Activated CD8-positive, alpha-beta memory T cell treated with anti-CD3 and anti-CD28 coated beads, Interleukin-2, amount 10 ng/mL, durations not matched to agents 7 days and 5 days (primary cell): ENCODE results near the gene SIL1. TPM values are rescaled to one million over a fixed set of nuclear protein-coding genes. Genes with fewer than 3 reads are reported as not detected.

Source experiments
- ATAC-seq: fragments of 150-1000 bp; cut with Tn5 transposase; one replicate; pipeline ENCODE4 v1.10.0; 2021; ENCODE audit warnings: moderate library complexity
- CTCF ChIA-PET: fragments of 350-600 bp; sonication (Branson Sonifier 250); formaldehyde crosslinking; loops from one replicate; lab custom pipeline; 2021; ENCODE audit warnings: antibody characterized with exemption; lab: Charles Lee
- DNase-seq: peaks from one replicate; pipeline ENCODE4 v3.0.0-alpha.2; 2020
- H3K27ac Mint-ChIP-seq: one replicate; pipeline ENCODE4 v1.8.0; 2021; ENCODE audit warnings: mild to moderate bottlenecking, mixed read lengths
- H3K27me3 Mint-ChIP-seq: one replicate; pipeline ENCODE4 v1.8.0; 2021; ENCODE audit warnings: mixed read lengths
- H3K36me3 Mint-ChIP-seq: one replicate; pipeline ENCODE4 v1.8.0; 2021; ENCODE audit warnings: mild to moderate bottlenecking, mixed read lengths
- H3K4me1 Mint-ChIP-seq: one replicate; pipeline ENCODE4 v1.8.0; 2021; ENCODE audit warnings: mixed read lengths
- H3K4me3 Mint-ChIP-seq: one replicate; pipeline ENCODE4 v1.8.0; 2021; ENCODE audit warnings: mild to moderate bottlenecking, moderate library complexity, mixed read lengths
- H3K9me3 Mint-ChIP-seq: one replicate; pipeline ENCODE4 v1.8.0; 2022; ENCODE audit warnings: low read depth, mixed read lengths
- total RNA-seq, 2 experiments: library from RNA; stranded (reverse); gene quantifications; one replicate each; pipeline ENCODE4 v1.2.3, GENCODE V29; 2021

The SIL1 gene
- total RNA-seq, 2 experiments from 2014 or later, result 23.9 to 24.5 TPM

- peaks cover 12% of the 10 kb centered on the region for H3K4me1 Mint-ChIP-seq
Observed at GRCh38 chr5:138950421-138951031, 247.6 kb downstream of the SIL1 start.

DNA sequence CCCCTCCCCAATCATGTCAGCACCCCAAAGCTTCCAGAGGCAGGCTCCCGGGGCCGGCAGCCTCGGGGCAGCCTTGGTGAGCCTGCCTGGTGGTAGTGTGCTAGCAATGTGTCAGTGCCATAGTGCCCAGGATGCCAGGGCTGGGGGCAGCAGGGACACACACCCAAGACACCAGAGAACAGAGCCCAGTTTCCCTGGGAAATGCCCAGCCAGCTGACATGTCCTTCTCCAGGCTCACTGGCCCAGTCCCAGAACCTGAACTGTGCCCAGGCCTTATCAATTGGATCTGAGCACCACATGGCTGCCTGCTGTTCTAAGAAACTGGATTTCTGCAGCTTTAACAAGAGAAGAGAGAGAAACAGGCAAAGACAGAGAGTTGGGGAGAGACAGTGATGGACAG, 248.2 kb downstream of the SIL1 start:
- Mint-ChIP-seq H3K36me3 (no peaks in the 10 kb centered on the region), H3K9me3 (no peaks in the 10 kb centered on the region), H3K4me3 (no peak overlapping the region), H3K4me1 (peaks cover 12% of the 10 kb centered on the region), H3K27me3 (no peaks in the 10 kb centered on the region), H3K27ac (no peak overlapping the region)
- CTCF ChIA-PET, result no interaction called here
- ATAC-seq (no peak), DNase-seq (no peak)

More at GRCh38 chr5:138950421-138951031, 247.6 kb downstream of the SIL1 start:
- DNase-seq, result no peak
- Mint-ChIP-seq H3K36me3 (no peaks in the 10 kb centered on the region), H3K27me3 (no peaks in the 10 kb centered on the region), H3K9me3 (no peaks in the 10 kb centered on the region), H3K4me3 (no peak overlapping the region), H3K27ac (no peak overlapping the region)
- CTCF ChIA-PET, result no interaction called here
- ATAC-seq, result no peak

DNA sequence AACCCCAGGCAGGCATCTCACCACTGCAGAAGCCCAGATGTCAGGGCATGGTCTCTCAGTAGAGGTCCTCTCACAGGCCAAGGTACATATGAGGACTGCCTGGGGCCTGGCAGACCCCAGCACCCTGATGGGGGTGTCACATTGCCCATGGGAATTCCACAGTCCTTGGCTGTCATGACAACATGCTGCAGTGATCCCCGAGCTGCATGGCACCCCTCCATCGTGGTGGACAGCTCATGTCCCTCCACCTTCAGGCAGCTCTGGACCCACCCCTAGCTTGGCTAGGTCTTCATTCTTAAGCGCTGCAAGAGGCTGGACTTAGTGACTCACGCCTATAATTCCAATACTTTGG, 249.0 kb downstream of the SIL1 start:
- ATAC-seq, result no peak
- no peaks in the 10 kb centered on the region for H3K9me3 Mint-ChIP-seq
- H3K27me3 Mint-ChIP-seq, result no peaks in the 10 kb centered on the region
- CTCF ChIA-PET, result no interaction called here
- no peak overlapping the region for H3K27ac Mint-ChIP-seq
- H3K36me3 Mint-ChIP-seq, result no peaks in the 10 kb centered on the region
- no peak overlapping the region for H3K4me3 Mint-ChIP-seq
- H3K4me1 Mint-ChIP-seq, result peaks cover 12% of the 10 kb centered on the region
- DNase-seq, result no peak

- H3K27ac Mint-ChIP-seq, result no peak overlapping the region
- no peak for DNase-seq
- H3K4me1 Mint-ChIP-seq, result peaks cover 11% of the 10 kb centered on the region
- no peak for ATAC-seq
- CTCF ChIA-PET, result no interaction called here
- no peaks in the 10 kb centered on the region for H3K36me3 Mint-ChIP-seq
- H3K27me3 Mint-ChIP-seq, result no peaks in the 10 kb centered on the region
- no peak overlapping the region for H3K4me3 Mint-ChIP-seq
- no peaks in the 10 kb centered on the region for H3K9me3 Mint-ChIP-seq
Observed at GRCh38 chr5:138948471-138949222, 249.5 kb downstream of the SIL1 start.

DNA sequence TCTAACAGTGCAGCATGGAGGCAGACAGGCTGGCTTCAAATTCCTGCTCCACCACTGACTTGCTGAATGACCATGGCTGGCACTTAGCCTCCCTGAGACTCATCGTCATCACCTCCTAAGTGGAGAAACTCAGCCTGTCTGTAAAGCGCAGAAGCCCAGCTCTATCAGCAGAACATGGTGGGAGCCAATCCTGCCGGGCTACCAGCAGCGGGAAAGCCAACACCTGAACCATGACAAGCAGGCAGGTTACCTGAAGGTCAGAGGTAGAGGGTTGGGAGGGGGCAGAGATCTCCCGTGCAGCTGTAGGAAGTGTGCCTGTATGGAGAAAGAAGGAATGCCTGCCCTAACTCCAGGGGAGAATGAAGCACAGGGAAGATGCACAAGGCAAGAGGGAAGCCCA, 250.4 kb downstream of the SIL1 start:
- H3K4me3 Mint-ChIP-seq, result no peak overlapping the region
- DNase-seq (no peak), ATAC-seq (no peak)
- H3K4me1 Mint-ChIP-seq, result peaks cover 3% of the 10 kb centered on the region
- H3K27me3 Mint-ChIP-seq, result no peaks in the 10 kb centered on the region
- H3K27ac Mint-ChIP-seq, result no peak overlapping the region
- CTCF ChIA-PET, result no interaction called here
- no peaks in the 10 kb centered on the region for H3K9me3 Mint-ChIP-seq
- H3K36me3 Mint-ChIP-seq, result no peaks in the 10 kb centered on the region

GRCh38 chr5:138946831-138947560, 251.2 kb downstream of the SIL1 start:
- H3K36me3 Mint-ChIP-seq, result no peaks in the 10 kb centered on the region
- no peak for ATAC-seq
- no peaks in the 10 kb centered on the region for H3K27me3 Mint-ChIP-seq
- CTCF ChIA-PET, result no interaction called here
- no peak overlapping the region for H3K27ac Mint-ChIP-seq
- H3K9me3 Mint-ChIP-seq, result no peaks in the 10 kb centered on the region
- H3K4me1 Mint-ChIP-seq, result no peaks in the 10 kb centered on the region
- DNase-seq, result no peak
- no peak overlapping the region for H3K4me3 Mint-ChIP-seq

DNA sequence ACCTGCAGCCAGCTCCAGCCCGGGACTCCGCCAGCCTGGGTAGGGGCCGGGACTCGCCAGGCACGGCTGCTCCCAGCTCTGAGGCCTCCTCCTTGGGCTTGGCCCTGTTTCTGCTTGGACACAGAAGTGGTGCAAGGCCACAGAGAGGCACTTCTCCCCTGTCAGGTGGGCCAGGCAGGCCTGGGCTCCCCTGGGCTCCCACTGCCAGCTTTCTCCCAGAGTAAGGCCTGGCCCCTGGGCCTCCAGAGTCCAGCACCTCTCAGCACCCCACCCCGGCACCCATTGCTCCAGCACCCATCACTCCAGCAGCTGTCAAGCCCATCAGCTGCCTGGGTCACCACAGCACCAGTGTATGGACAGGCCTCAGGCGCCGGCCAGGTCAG, 251.9 kb downstream of the SIL1 start:
- Mint-ChIP-seq H3K27me3 (no peaks in the 10 kb centered on the region), H3K4me3 (no peak overlapping the region), H3K9me3 (no peaks in the 10 kb centered on the region), H3K4me1 (no peaks in the 10 kb centered on the region), H3K36me3 (no peaks in the 10 kb centered on the region), H3K27ac (no peak overlapping the region)
- CTCF ChIA-PET, result no interaction called here
- ATAC-seq (no peak), DNase-seq (no peak)

- Mint-ChIP-seq H3K36me3 (peaks cover 4% of the 10 kb centered on the region), H3K4me1 (peaks cover 3% of the 10 kb centered on the region), H3K4me3 (no peak overlapping the region), H3K27ac (peak overlapping the region; percentile 21), H3K27me3 (no peaks in the 10 kb centered on the region), H3K9me3 (no peaks in the 10 kb centered on the region)
- ATAC-seq (no peak), DNase-seq (no peak)
- CTCF ChIA-PET, result interaction anchor here (0.6 kb wide), 1 partner anchor 366 kb away, joined by 3 read pairs; no protein-coding TSS in a partner anchor
Observed at GRCh38 chr5:138945421-138946240, 252.5 kb downstream of the SIL1 start.

DNA sequence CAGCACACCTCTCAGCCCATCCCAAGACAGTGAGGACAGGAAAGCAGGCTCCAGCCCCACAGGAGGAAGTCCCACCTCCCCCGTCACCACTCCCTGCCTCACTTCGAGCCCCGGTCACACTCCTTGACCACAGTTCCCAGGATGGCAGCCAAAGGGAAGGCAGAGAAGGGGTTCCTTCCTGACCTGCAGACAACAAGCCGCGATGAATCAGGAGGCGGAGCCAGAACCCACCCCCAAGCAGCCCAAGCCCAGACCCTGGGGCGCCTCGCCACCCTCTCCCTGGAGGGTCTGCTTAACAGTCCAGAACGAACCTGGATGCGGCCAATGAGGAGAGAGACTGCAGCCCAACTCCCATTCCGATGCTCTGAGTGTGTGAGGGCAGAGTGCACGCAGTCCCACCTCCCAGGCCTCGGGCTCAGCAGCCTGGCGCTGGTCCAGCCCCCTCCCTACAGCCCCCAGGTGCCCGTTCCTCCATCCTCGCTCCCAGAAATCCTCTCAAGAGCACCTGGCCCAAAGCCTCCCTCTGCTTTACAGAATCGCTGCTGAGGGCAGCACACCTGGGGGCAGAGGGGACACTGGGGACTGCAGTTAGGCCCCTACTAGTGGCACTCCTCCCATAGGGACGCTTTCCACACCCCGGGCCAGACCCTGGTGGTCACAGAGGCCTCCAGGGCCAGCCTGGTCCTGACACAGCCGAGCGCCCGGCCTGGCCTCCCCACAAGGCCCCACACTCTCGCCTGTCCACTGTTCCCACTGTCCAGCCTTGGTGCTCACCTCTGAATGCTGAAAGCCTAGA, 253.4 kb downstream of the SIL1 start:
- CTCF ChIA-PET, result no interaction called here
- Mint-ChIP-seq H3K27me3 (no peaks in the 10 kb centered on the region), H3K9me3 (no peaks in the 10 kb centered on the region), H3K36me3 (peaks cover 4% of the 10 kb centered on the region), H3K4me3 (no peak overlapping the region), H3K27ac (no peak overlapping the region), H3K4me1 (peaks cover 3% of the 10 kb centered on the region)
- no peak for DNase-seq
- no peak for ATAC-seq

DNA sequence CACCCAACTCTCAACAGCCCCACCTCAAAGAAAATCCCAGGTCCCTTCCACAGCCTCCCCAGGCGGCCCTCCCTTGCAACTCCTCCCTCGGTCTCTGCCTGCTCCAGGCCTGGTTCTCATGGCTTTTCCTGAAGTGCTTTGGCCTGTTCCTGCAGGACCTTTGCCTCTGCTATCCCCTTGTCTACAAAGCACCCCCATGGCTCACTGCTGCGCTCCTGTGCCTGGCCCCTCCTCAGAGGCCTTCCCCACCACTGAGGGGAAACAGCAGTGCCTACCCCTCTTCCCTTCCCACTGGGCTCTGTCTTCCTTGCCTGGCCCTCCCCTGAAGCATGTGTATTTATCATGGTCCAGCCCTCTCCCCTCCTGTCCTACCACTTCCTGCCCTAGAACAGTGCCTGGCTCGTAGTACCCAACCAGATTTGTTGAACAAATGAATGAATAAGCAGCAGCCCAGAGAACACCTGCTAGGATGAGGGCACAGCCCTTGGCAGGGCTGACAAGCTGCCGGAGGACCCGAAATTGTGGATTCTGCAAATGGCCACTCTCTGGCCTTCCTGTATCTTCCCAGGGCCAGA, 254.5 kb downstream of the SIL1 start:
- ATAC-seq, result no peak
- H3K27me3 Mint-ChIP-seq, result no peaks in the 10 kb centered on the region
- H3K36me3 Mint-ChIP-seq, result peaks cover 4% of the 10 kb centered on the region
- no peak overlapping the region for H3K4me3 Mint-ChIP-seq
- CTCF ChIA-PET, result no interaction called here
- no peaks in the 10 kb centered on the region for H3K9me3 Mint-ChIP-seq
- peaks cover 9% of the 10 kb centered on the region for H3K4me1 Mint-ChIP-seq
- no peak overlapping the region for H3K27ac Mint-ChIP-seq
- DNase-seq, result no peak

- peaks cover 13% of the 10 kb centered on the region for H3K4me1 Mint-ChIP-seq
- no peak for ATAC-seq
- no peaks in the 10 kb centered on the region for H3K27me3 Mint-ChIP-seq
- no peaks in the 10 kb centered on the region for H3K9me3 Mint-ChIP-seq
- no peak overlapping the region for H3K27ac Mint-ChIP-seq
- no peak for DNase-seq
- CTCF ChIA-PET, result interaction anchor here (0.8 kb wide), 1 partner anchor 364 kb away, joined by 3 read pairs; no protein-coding TSS in a partner anchor
- H3K4me3 Mint-ChIP-seq, result no peak overlapping the region
- peaks cover 4% of the 10 kb centered on the region for H3K36me3 Mint-ChIP-seq
Observed at GRCh38 chr5:138942861-138943260, 255.3 kb downstream of the SIL1 start.

DNA sequence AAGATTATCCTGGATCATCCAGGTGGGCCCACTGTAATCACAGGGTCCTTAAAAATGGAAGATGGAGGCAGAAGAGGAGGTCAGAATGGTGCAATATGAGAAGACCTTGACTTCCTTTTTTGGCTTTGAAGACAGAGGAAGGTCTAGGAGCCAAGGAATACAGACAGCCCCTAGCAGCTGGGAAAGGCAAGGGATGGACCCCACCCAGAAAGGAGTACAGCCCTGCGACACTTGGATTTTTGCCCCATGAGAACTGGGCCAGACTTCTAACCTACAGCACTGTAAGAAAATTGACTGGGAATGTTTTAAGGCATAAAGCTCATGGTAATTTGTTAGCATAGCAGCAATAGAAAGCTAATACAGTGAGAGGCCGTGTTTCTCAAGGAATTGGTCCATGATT, 256.1 kb downstream of the SIL1 start:
- CTCF ChIA-PET, result interaction anchor here (0.8 kb wide), 1 partner anchor 363 kb away, joined by 3 read pairs; no protein-coding TSS in a partner anchor
- peak overlapping the region; percentile 60 for H3K27ac Mint-ChIP-seq
- DNase-seq (no peak), ATAC-seq (no peak)
- no peaks in the 10 kb centered on the region for H3K9me3 Mint-ChIP-seq
- H3K4me3 Mint-ChIP-seq, result no peak overlapping the region
- H3K4me1 Mint-ChIP-seq, result peaks cover 13% of the 10 kb centered on the region
- H3K27me3 Mint-ChIP-seq, result no peaks in the 10 kb centered on the region
- peaks cover 4% of the 10 kb centered on the region for H3K36me3 Mint-ChIP-seq
